DOHH2 (cell line): ENCODE results near the gene LEKR1.

Experiments
- H3F3A ChIP-seq: fragments of 200-600 bp; sonication (generic), shearing (Covaris generic); 2 replicates; pipeline ENCODE4 v1.6.0; 2016; ENCODE audit warnings: antibody characterized with exemption, mild to moderate bottlenecking; ENCODE audit not compliant: control insufficient read depth, insufficient read depth
- H3K27ac ChIP-seq: fragments of 200-600 bp; sonication (generic); 2 replicates; pipeline ENCODE4 v1.5.1; 2014; ENCODE audit warnings: low read depth, mild to moderate bottlenecking, low read length, moderate library complexity
- H3K27me3 ChIP-seq: fragments of 200-600 bp; sonication (generic); 2 replicates; pipeline ENCODE4 v1.6.1; 2014; ENCODE audit warnings: mild to moderate bottlenecking, low read length, mixed read lengths; ENCODE audit not compliant: control insufficient read depth
- H3K36me3 ChIP-seq: fragments of 200-600 bp; sonication (generic); 2 replicates; pipeline ENCODE4 v1.6.1; 2014; ENCODE audit warnings: mild to moderate bottlenecking, low read length, moderate library complexity, mixed read lengths; ENCODE audit not compliant: control insufficient read depth
- H3K4me1 ChIP-seq: fragments of 200-600 bp; sonication (generic); 2 replicates; pipeline ENCODE4 v1.6.1; 2014; ENCODE audit warnings: mild to moderate bottlenecking, low read length, mixed read lengths; ENCODE audit not compliant: control insufficient read depth
- H3K4me2 ChIP-seq: fragments of 200-600 bp; sonication (generic); 2 replicates; pipeline ENCODE4 v1.6.0; 2014; ENCODE audit warnings: mild to moderate bottlenecking, low read length, moderate library complexity
- H3K4me3 ChIP-seq: fragments of 200-600 bp; sonication (generic); 2 replicates; pipeline ENCODE4 v1.5.1; 2014; ENCODE audit warnings: mild to moderate bottlenecking, low read length, mixed read lengths
- H3K79me2 ChIP-seq: fragments of 200-600 bp; sonication (generic); 2 replicates; pipeline ENCODE4 v1.6.1; 2014; ENCODE audit warnings: mild to moderate bottlenecking, low read length, mixed read lengths; ENCODE audit not compliant: control insufficient read depth
- H3K9me2 ChIP-seq: fragments of 200-600 bp; sonication (generic); replicated peaks from 2 replicates; pipeline ENCODE4 v1.6.1; 2014; ENCODE audit warnings: mild to moderate bottlenecking, low read length, mixed read lengths; ENCODE audit not compliant: control insufficient read depth
- H3K9me3 ChIP-seq: fragments of 200-600 bp; sonication (generic); 2 replicates; pipeline ENCODE4 v1.6.1; 2014; ENCODE audit warnings: antibody characterized with exemption, low read length, mixed read lengths; ENCODE audit not compliant: control insufficient read depth, insufficient read depth
- H4K20me1 ChIP-seq: fragments of 200-600 bp; sonication (generic); 2 replicates; pipeline ENCODE4 v1.6.0; 2014; ENCODE audit warnings: low read depth, mild to moderate bottlenecking, antibody characterized with exemption, low read length, moderate library complexity; ENCODE audit not compliant: control insufficient read depth, insufficient read depth
- CTCF ChIP-seq: fragments of 200-600 bp; sonication (generic); IDR thresholded peaks from one replicate; pipeline ENCODE4 v1.5.1; 2014; ENCODE audit warnings: antibody characterized with exemption, mild to moderate bottlenecking, low read depth, low read length; ENCODE audit not compliant: poor library complexity, severe bottlenecking
- EZH2phosphoT487 ChIP-seq: fragments of 200-600 bp; sonication (generic); IDR thresholded peaks from 2 replicates; pipeline ENCODE4 v1.6.1; 2017; ENCODE audit warnings: borderline replicate concordance, mild to moderate bottlenecking, antibody characterized with exemption, low read length, moderate library complexity, mixed read lengths

Gene LEKR1

GRCh38 chr3:156803952-156804741 lies 22.0 kb upstream of the LEKR1 start:
- Histone ChIP-seq H3K4me3 (no peak overlapping the region), H3K36me3 (peaks cover 2% of the 10 kb centered on the region), H3K9me2 (no peaks in the 10 kb centered on the region), H3K27me3 (no peaks in the 10 kb centered on the region), H3K4me1 (peaks cover 24% of the 10 kb centered on the region), H3K9me3 (peaks cover 12% of the 10 kb centered on the region; the same call in 1 of the 2 replicates), H3K4me2 (no peak overlapping the region), H3K27ac (no peak overlapping the region), H3K79me2 (no peaks in the 10 kb centered on the region), H4K20me1 (no peaks in the 10 kb centered on the region), H3F3A (no peaks in the 10 kb centered on the region)
- TF ChIP-seq CTCF (no peak), EZH2phosphoT487 (no peak)

- no peak for TF ChIP-seq EZH2phosphoT487
- no peak for TF ChIP-seq CTCF
- peaks cover 8% of the 10 kb centered on the region for H3K79me2 ChIP-seq
- H4K20me1 ChIP-seq = no peaks in the 10 kb centered on the region
- H3K9me2 ChIP-seq = no peaks in the 10 kb centered on the region
- peaks cover 29% of the 10 kb centered on the region for H3K4me1 ChIP-seq
- H3K27me3 ChIP-seq = no peaks in the 10 kb centered on the region
- peaks cover 13% of the 10 kb centered on the region for H3K36me3 ChIP-seq
- H3F3A ChIP-seq = no peaks in the 10 kb centered on the region
- H3K4me3 ChIP-seq = no peak overlapping the region
- no peak overlapping the region for H3K27ac ChIP-seq
- 0 out of 2 replicates have a peak overlapping the region, but pooled peaks have one; percentile 9 for H3K4me2 ChIP-seq
- peaks cover 11% of the 10 kb centered on the region; the same call in 1 of the 2 replicates for H3K9me3 ChIP-seq
These were observed 19.5 kb upstream of the LEKR1 start for GRCh38 chr3:156806698-156807097.

- Histone ChIP-seq H3K4me3 (no peak overlapping the region), H4K20me1 (no peaks in the 10 kb centered on the region), H3K27me3 (no peaks in the 10 kb centered on the region), H3K4me1 (peaks cover 43% of the 10 kb centered on the region), H3K79me2 (peaks cover 18% of the 10 kb centered on the region), H3K9me3 (peaks cover 6% of the 10 kb centered on the region; the same call in 1 of the 2 replicates), H3F3A (no peaks in the 10 kb centered on the region), H3K36me3 (peaks cover 16% of the 10 kb centered on the region), H3K9me2 (no peaks in the 10 kb centered on the region), H3K4me2 (no peak overlapping the region), H3K27ac (no peak overlapping the region)
- no peak for TF ChIP-seq EZH2phosphoT487
- no peak for TF ChIP-seq CTCF
These were observed 18.1 kb upstream of the LEKR1 start for GRCh38 chr3:156808025-156808424.
